A673 (cell line): ENCODE measurements around the gene CHST9.

ENCODE experiments used
- CTCF ChIP-seq: fragments of 300-800, 200-600 bp; sonication (generic); conservative IDR thresholded peaks from 2 replicates; pipeline ENCODE4 v1.5.1; 2017; ENCODE audit warnings: low read depth, mild to moderate bottlenecking, antibody characterized with exemption, low read length, moderate library complexity, mixed read lengths
- EZH2 ChIP-seq: fragments of 200-600 bp; sonication (generic); IDR thresholded peaks from 2 replicates; pipeline ENCODE4 v1.6.1; 2017; ENCODE audit warnings: borderline replicate concordance, low read depth, mild to moderate bottlenecking, mixed read lengths, antibody characterized with exemption, low read length; ENCODE audit not compliant: poor library complexity, severe bottlenecking

- no peak for TF ChIP-seq EZH2
- no peak for TF ChIP-seq CTCF
These were observed 80.4 kb downstream of the CHST9 start for GRCh38 chr18:27104743-27105142.
